ENCODE data around the gene IL1RL1.

- TF ChIP-seq CTCF (conservative IDR thresholded peaks at IDR 0.05 in 1 of 2, IDR thresholded peaks at IDR 0.05 in 1 of 2; ENCODE audit: extremely low read depth in 1 of 2, insufficient read depth in 1 of 2, low read depth in 1 of 2, low read length in 2 of 2) (no peak), EZH2 (IDR thresholded peaks at IDR 0.05; ENCODE audit: borderline replicate concordance, low read length) (no peak)
These were observed 22.2 kb upstream of the IL1RL1 start for GRCh38 chr2:102289129-102289528.
